GM12801 (cell line): ENCODE results near the gene COL1A2.

Experiments used
- CTCF ChIP-seq: IDR thresholded peaks from one replicate; pipeline ENCODE4 v1.5.1; 2011; ENCODE audit warnings: control low read depth; ENCODE audit not compliant: insufficient read length; ENCODE audit errors: extremely low read depth

The COL1A2 gene

GRCh38 chr7:94394437-94395140, at the start of gene COL1A2:
Gene COL1A2, plus strand, starts transcription at chr7:94394895. Its CDS starts 137 bp downstream, at chr7:94395032.
- TF ChIP-seq CTCF: no peak

- TF ChIP-seq CTCF: no peak
These were observed 48.8 kb upstream of the COL1A2 start for GRCh38 chr7:94345907-94346306.

GRCh38 chr7:94348142-94348541, 46.6 kb upstream of the COL1A2 start:
- no peak for TF ChIP-seq CTCF

GRCh38 chr7:94350734-94351133, 44.0 kb upstream of the COL1A2 start:
- TF ChIP-seq CTCF: no peak

- no peak for TF ChIP-seq CTCF
These were observed 43.0 kb upstream of the COL1A2 start for GRCh38 chr7:94351703-94352102.

- TF ChIP-seq CTCF: no peak
These were observed 41.8 kb upstream of the COL1A2 start for GRCh38 chr7:94352887-94353286.

- no peak for TF ChIP-seq CTCF
These were observed 39.7 kb upstream of the COL1A2 start for GRCh38 chr7:94354953-94355352.
